ENCODE data around the gene RAX.

Gene RAX

GRCh38 chr18:59246796-59247195 lies 26.5 kb downstream of the RAX start:
- DNase-seq (ENCODE audit: low read depth in 2 of 2) = no peak

GRCh38 chr18:59242906-59243305 lies 30.3 kb downstream of the RAX start:
- DNase-seq (ENCODE audit: low read depth in 2 of 2) = no peak

DNA sequence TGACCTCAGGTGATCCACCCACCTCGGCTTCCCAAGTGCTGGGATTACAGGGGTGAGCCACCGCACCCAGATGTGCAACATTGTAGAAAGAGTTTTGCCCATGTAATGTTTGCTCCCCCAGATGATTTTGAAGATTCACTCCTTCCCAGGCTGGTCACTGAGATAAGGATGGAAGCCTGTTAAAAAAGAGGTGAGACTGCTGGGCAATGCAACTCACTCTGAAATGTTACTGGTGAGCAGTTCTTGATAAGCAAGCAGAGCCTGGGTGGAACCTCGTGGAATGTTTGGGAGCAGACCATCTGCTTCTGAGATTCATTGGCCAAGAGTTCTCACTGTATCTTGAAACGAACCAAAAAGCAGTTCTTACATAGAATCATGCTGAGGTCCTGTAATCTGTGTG lies 33.6 kb downstream of the RAX start:
- no peak for DNase-seq (ENCODE audit: low read depth in 2 of 2)

GRCh38 chr18:59238385-59238784 lies 34.9 kb downstream of the RAX start:
- DNase-seq (ENCODE audit: low read depth in 2 of 2) = no peak

- DNase-seq (ENCODE audit: low read depth in 2 of 2) = no peak
Measured at GRCh38 chr18:59233017-59233410, 40.2 kb downstream of the RAX start.

- no peak for DNase-seq (ENCODE audit: low read depth in 2 of 2)
Measured at GRCh38 chr18:59232309-59233016, 40.8 kb downstream of the RAX start.

GRCh38 chr18:59231877-59232276 lies 41.4 kb downstream of the RAX start:
- no peak for DNase-seq (ENCODE audit: low read depth in 2 of 2)

GRCh38 chr18:59231114-59231513 lies 42.1 kb downstream of the RAX start:
- DNase-seq (ENCODE audit: low read depth in 2 of 2) = no peak

DNA sequence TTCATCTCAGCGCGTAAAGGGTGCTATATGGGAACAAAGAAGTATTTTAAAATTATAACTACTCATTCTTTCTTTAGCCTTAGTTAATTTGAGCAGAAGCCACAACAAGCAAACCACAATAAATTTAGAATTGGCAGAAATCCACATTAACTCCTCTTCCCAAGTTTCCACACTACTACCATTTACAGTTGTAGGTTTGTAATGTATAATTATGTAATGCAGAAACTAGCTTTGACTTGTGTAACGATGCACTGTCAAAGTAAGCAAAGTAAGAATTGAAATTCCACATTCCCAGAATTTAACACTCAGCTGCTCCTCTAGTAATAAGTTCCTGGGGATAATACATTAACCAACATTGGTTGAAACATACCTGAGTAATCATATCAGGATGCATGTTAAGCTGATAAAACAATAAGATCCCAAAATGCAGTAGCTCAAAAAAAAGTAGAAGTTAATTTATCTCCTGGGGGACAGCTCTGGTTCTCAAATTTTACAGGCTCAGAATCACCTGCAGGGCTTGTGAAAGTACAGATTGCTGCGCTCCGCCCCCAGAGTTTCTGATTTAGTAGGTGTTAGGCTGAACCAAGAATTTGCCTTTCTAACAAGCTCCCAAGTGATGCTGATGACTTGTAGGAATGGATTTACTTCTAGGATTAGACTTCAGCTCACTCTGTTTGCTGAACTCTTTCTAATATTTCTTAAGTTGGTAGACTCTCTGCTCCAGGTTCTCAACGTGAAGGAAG lies 43.4 kb downstream of the RAX start:
- DNase-seq (ENCODE audit: low read depth in 2 of 2) = no peak

GRCh38 chr18:59229191-59229590 lies 44.1 kb downstream of the RAX start:
- DNase-seq (ENCODE audit: low read depth in 2 of 2) = no peak

GRCh38 chr18:59228351-59228750 lies 44.9 kb downstream of the RAX start:
- DNase-seq (ENCODE audit: low read depth in 2 of 2) = no peak

- no peak for DNase-seq (ENCODE audit: low read depth in 2 of 2)
Measured at GRCh38 chr18:59222341-59222740, 50.9 kb downstream of the RAX start.

DNA sequence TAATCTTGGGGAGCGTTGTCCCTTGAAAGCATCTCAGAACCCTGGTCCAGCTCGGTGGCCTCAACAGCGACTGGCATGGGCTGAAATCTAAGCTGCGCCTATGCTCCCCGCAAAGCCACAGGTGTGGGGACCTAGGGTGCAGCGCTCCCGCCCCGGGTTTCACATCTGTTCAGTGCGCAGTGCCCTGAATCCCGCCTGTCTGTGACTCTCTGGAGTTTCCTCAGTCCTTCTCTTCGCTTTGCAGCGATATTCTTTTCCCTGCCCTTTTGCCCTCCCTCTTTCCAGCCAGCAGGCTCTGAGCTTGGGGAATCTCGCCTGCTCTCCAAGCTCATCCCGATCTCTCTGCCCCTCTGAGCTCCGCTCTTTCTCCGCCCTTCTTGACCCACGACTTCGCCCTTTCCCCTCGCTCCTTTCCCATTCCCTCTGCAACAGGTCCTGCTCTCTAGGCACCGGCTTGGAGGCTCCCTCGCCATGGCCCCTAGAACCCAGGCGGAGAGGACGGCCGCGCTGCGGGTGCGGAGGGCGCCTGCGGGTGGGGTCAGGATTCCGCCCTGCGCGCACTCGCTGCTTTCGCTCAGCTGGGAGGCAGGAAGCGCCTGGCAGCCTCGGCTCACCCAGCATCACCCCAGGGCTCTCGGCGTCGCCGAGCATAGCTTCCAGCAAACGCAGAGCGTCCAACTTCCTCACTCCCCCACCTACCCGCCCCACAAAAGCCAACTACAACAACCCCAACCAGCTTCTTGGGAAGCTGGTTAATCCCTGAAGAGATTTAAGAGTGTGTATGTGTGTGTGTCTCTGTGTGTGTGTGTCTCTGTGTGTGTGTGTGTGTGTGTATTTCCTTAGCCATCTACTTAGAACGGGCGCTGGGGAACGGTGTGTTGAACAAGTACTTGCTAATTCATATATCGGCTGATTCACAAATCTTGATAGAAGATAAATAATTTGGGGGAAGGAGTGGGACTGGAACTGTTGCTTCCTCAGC lies 52.2 kb downstream of the RAX start:
- DNase-seq (ENCODE audit: low read depth in 2 of 2) = no peak

GRCh38 chr18:59220164-59220783 lies 53.0 kb downstream of the RAX start:
- DNase-seq (ENCODE audit: low read depth in 2 of 2) = no peak

DNA sequence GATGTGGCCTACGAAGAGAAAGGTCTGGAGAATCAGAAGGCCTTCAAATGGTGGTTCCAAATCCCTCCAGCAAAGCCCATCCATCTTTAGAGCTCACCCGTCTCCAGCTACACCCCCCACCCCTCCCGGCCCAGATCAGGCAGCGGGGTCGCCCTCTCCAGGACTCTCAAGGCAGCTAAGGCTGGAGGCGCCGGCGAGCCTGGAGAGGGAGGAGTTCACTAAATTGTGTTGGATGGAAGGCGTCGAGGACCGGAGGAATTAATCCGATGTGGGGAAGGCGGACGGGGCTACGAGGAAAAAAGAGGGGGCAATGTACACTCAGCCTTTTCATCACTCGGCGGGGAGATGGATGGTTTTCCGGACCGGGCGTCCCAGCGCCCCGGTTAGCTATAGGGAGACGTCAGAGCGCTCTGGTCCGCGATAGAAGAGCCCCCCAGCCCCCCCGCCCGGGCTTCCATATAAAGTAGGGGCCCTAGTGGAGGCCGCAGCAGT lies 53.5 kb downstream of the RAX start, which contains the start of gene GRP:
Gene GRP (plus strand): TSS at position 487 of the 492 bp plus-strand sequence. CDS start 108 bp downstream, outside the sequence.
- no peak for DNase-seq (ENCODE audit: low read depth in 2 of 2)

DNA sequence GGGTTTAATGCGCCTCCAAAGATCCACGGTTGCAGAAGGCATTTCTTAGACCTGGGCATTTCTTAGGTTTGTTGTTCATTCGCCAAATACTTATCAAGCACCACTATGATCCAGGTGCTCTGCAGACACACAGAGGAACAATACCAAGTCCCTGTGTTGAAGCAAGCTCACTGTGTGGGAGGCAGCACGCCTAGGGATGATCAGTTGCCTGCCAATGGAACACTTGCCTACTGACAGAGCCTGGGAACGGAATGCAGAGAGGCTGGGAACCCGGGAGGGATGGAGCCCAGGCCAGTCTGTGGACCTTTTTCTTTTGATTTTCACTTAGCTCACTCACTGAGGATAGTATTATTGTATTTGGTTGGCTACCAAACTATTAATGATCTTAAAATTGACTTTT lies 55.2 kb downstream of the RAX start:
- DNase-seq (ENCODE audit: low read depth in 2 of 2) = no peak
